Tibial nerve (tissue), 4 donors: ENCODE measurements around the gene EIF2B2. TPM values are rescaled to one million over a fixed set of nuclear protein-coding genes. Genes with fewer than 3 reads are reported as not detected.

ENCODE experiments used
- DNase-seq, 2 donors: peaks; one replicate each; pipeline ENCODE4 v3.0.0-alpha.2; 2019; ENCODE audit warnings: low spot score in 2 of 2
- H3K27ac ChIP-seq, 4 donors: fragments of 200-600 bp; sonication (generic) in 3 of 4; one replicate each; pipeline ENCODE4 v1.5.1; 2017 to 2019; ENCODE audit warnings: mild to moderate bottlenecking in 1 of 4
- H3K27me3 ChIP-seq, 2 donors: fragments of 200-600 bp; sonication (generic) in 1 of 2; one replicate each; pipeline versions ENCODE4 v1.5.1 to v1.6.0; 2017 to 2019
- H3K36me3 ChIP-seq, 3 donors: fragments of 200-600 bp; sonication (generic); one replicate each; pipeline ENCODE4 v1.5.1; 2018 to 2019
- H3K4me1 ChIP-seq, 4 donors: fragments of 200-600 bp; sonication (generic) in 3 of 4; one replicate each; pipeline ENCODE4 v1.5.1; 2017 to 2019
- H3K4me3 ChIP-seq, 4 donors: fragments of 200-600 bp; sonication (generic) in 3 of 4; one replicate each; pipeline ENCODE4 v1.5.1; 2017 to 2019; ENCODE audit warnings: mild to moderate bottlenecking in 1 of 4, moderate library complexity in 1 of 4
- H3K9me3 ChIP-seq, 4 donors: fragments of 200-600 bp; sonication (generic) in 3 of 4; one replicate each; pipeline ENCODE4 v1.5.1; 2017 to 2019
- CTCF ChIP-seq, 5 experiments: fragments of 200-600 bp in 3 of 5; fragments of 450-650 bp in 2 of 5; sonication (generic) in 3 of 5; IDR thresholded peaks; one replicate each; pipeline ENCODE4 v1.5.1; 2016 to 2019; ENCODE audit warnings: antibody characterized with exemption in 5 of 5, mild to moderate bottlenecking in 3 of 5, moderate library complexity in 2 of 5
- EP300 ChIP-seq, 2 donors: sonication (generic); formaldehyde crosslinking; IDR thresholded peaks; one replicate each; pipeline ENCODE4 v1.6.1; 2017; ENCODE audit warnings: antibody characterized with exemption in 2 of 2, mild to moderate bottlenecking in 1 of 2
- POLR2A ChIP-seq, 2 donors: fragments of 450-650 bp; IDR thresholded peaks; one replicate each; pipeline ENCODE4 v1.6.1; 2017; ENCODE audit warnings: antibody characterized with exemption in 2 of 2, mild to moderate bottlenecking in 2 of 2, moderate library complexity in 2 of 2
- WGBS, 2 donors: methylation state at CpG; one replicate each; pipeline ENCODE4 v1.1.5; 2018; 5-methylcytosine and 5-hydroxymethylcytosine counted together
- total RNA-seq, 4 donors: library from RNA; depleted of rRNA; stranded (reverse); fragments of >200 nt; gene quantifications; one replicate each; pipeline ENCODE4 v1.1.0, GENCODE V29; 2016

Gene EIF2B2
- total RNA-seq, 4 donors from 2014 or later, result 26.1 to 44.9 (median 36.1) TPM

- TF ChIP-seq POLR2A (IDR thresholded peaks at IDR 0.05), result no peak
- TF ChIP-seq CTCF (IDR thresholded peaks at IDR 0.05), result no peak
- TF ChIP-seq EP300 (IDR thresholded peaks at IDR 0.05), result no peak
- Histone ChIP-seq H3K4me3 (no peak overlapping the region), H3K27ac (no peak overlapping the region), H3K36me3 (peaks cover 3 to 46% (median 3%) of the 10 kb centered on the region in 3 donors), H3K4me1 (peaks cover 0 to 23% (median 2%) of the 10 kb centered on the region in 4 donors), H3K9me3 (no peaks in the 10 kb centered on the region), H3K27me3 (no peaks in the 10 kb centered on the region)
- no peak for DNase-seq
- WGBS, 2 donors, result 48 to 56% methylated on average over 6 of the region's 6 CpGs
Measured at GRCh38 chr14:75042035-75042434, 39.3 kb downstream of the EIF2B2 start.

- 32 to 50% methylated on average over 2 of the region's 2 CpGs for WGBS, 2 donors
- Histone ChIP-seq H3K36me3 (peaks cover 0 to 26% (median 3%) of the 10 kb centered on the region in 3 donors), H3K4me3 (no peak overlapping the region), H3K27me3 (no peaks in the 10 kb centered on the region), H3K9me3 (no peaks in the 10 kb centered on the region), H3K27ac (no peak overlapping the region), H3K4me1 (peaks cover 0 to 46% (median 13%) of the 10 kb centered on the region in 4 donors)
- DNase-seq, result no peak
- TF ChIP-seq CTCF (IDR thresholded peaks at IDR 0.05) (no peak), EP300 (IDR thresholded peaks at IDR 0.05) (no peak), POLR2A (IDR thresholded peaks at IDR 0.05) (no peak)
Measured at GRCh38 chr14:75044322-75044721, 41.6 kb downstream of the EIF2B2 start.

- H3K27ac ChIP-seq, result no peak overlapping the region
Measured at GRCh38 chr14:75044752-75045151, 42.0 kb downstream of the EIF2B2 start.

GRCh38 chr14:75046275-75046674 is 43.6 kb downstream of the EIF2B2 start:
- H3K4me3 ChIP-seq, result no peak overlapping the region
- WGBS, 2 donors, result 85 to 86% methylated on average over 5 of the region's 5 CpGs

More at GRCh38 chr14:75044752-75045151, 42.0 kb downstream of the EIF2B2 start:
- WGBS, 2 donors, result 65 to 71% methylated on average over 8 of the region's 8 CpGs
- DNase-seq, result no peak
- TF ChIP-seq CTCF (IDR thresholded peaks at IDR 0.05), result no peak
- TF ChIP-seq POLR2A (IDR thresholded peaks at IDR 0.05), result no peak
- TF ChIP-seq EP300 (IDR thresholded peaks at IDR 0.05), result no peak
- Histone ChIP-seq H3K9me3 (no peaks in the 10 kb centered on the region), H3K36me3 (peaks cover 0 to 23% (median 3%) of the 10 kb centered on the region in 3 donors), H3K4me3 (no peak overlapping the region), H3K27me3 (no peaks in the 10 kb centered on the region), H3K4me1 (peaks cover 0 to 50% (median 16%) of the 10 kb centered on the region in 4 donors)

More at GRCh38 chr14:75046275-75046674, 43.6 kb downstream of the EIF2B2 start:
- Histone ChIP-seq H3K36me3 (peaks cover 0 to 15% (median 3%) of the 10 kb centered on the region in 3 donors), H3K27ac (no peak overlapping the region), H3K4me1 (peaks cover 0 to 62% (median 25%) of the 10 kb centered on the region in 4 donors), H3K9me3 (no peaks in the 10 kb centered on the region), H3K27me3 (no peaks in the 10 kb centered on the region)
- no peak for DNase-seq
- no peak for TF ChIP-seq CTCF (IDR thresholded peaks at IDR 0.05)
- TF ChIP-seq EP300 (IDR thresholded peaks at IDR 0.05), result no peak
- no peak for TF ChIP-seq POLR2A (IDR thresholded peaks at IDR 0.05)
